ENCODE measurements around the gene SCRT2. TPM values are rescaled to one million over a fixed set of nuclear protein-coding genes. Genes with fewer than 3 reads are reported as not detected.

The SCRT2 gene
- total and polyA plus RNA-seq, 10 donors: 0.09 TPM; not detected in 9

DNA sequence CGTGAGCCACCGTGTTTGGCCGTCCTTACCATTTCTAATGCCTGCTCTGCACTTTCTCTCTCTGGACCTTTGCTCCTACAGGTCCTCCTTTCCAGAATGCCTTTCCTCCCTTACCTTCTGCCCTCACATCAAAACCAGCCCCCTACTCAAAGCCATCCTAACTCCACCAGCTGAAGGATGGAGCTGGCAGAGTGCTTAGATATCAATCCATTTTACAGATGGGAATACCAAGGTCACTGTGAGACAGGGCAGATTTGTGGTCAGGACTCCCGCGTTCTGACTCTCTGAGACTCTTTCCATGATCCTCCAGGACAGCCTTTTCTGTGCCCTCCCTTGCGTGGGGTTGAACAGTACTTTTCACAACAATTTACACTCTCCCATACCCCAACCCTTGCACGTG lies 41.7 kb upstream of the SCRT2 start:
- no peak overlapping the region for H3K27ac ChIP-seq
- no peak overlapping the region for H3K4me3 ChIP-seq
- TF ChIP-seq POLR2A (IDR thresholded peaks at IDR 0.05): no peak
- TF ChIP-seq, protein P1, sequence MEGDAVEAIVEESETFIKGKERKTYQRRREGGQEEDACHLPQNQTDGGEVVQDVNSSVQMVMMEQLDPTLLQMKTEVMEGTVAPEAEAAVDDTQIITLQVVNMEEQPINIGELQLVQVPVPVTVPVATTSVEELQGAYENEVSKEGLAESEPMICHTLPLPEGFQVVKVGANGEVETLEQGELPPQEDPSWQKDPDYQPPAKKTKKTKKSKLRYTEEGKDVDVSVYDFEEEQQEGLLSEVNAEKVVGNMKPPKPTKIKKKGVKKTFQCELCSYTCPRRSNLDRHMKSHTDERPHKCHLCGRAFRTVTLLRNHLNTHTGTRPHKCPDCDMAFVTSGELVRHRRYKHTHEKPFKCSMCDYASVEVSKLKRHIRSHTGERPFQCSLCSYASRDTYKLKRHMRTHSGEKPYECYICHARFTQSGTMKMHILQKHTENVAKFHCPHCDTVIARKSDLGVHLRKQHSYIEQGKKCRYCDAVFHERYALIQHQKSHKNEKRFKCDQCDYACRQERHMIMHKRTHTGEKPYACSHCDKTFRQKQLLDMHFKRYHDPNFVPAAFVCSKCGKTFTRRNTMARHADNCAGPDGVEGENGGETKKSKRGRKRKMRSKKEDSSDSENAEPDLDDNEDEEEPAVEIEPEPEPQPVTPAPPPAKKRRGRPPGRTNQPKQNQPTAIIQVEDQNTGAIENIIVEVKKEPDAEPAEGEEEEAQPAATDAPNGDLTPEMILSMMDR (IDR thresholded peaks at IDR 0.05 in 8 of 11, conservative IDR thresholded peaks at IDR 0.05 in 3 of 11): no peak
- no peak for TF ChIP-seq POLR2AphosphoS5 (IDR thresholded peaks at IDR 0.05)
- 80 to 92% (median 89%) methylated on average over 7 of the region's 7 CpGs for WGBS, 5 donors
- H3K27me3 ChIP-seq (replicated peaks in 1 of 7): peaks cover 0 to 63% (median 0%) of the 10 kb centered on the region in 7 donors
- no peaks in the 10 kb centered on the region for H3K36me3 ChIP-seq
- no peaks in the 10 kb centered on the region for H3K4me1 ChIP-seq
- DNase-seq: peak; percentile 9
- intact Hi-C loops (cut with DNase I; ENCODE audit: low total_unique reads): no loop called here
- H3K9me3 ChIP-seq: peaks cover 0 to 27% (median 22%) of the 10 kb centered on the region in 8 donors

DNA sequence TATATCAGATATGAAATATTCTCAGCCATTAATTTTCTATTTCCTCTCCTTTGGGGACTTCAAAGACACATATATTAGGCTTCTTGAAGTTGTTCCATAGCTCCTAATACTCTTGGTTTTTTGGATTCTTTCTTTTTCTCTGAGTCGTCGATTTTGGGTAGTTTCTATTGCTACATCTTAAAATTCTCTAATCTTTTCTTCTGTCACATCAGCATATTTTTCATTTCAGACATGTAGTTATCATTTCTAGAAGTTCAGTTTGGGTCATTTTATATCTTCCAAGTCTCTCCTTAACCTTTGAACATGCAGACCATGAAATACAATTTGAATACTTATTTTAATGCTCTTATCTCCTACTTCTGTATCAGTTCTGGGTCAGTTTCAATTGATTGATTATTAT lies 38.9 kb upstream of the SCRT2 start:
- intact Hi-C loops (cut with DNase I; ENCODE audit: low total_unique reads): no loop called here
- Histone ChIP-seq H3K4me1 (peaks cover 0 to 5% (median 0%) of the 10 kb centered on the region in 6 donors), H3K9me3 (peaks cover 0 to 28% (median 22%) of the 10 kb centered on the region in 8 donors), H3K36me3 (no peaks in the 10 kb centered on the region), H3K27me3 (replicated peaks in 1 of 7) (peaks cover 0 to 60% (median 17%) of the 10 kb centered on the region in 7 donors), H3K4me3 (no peak overlapping the region), H3K27ac (no peak overlapping the region)
- TF ChIP-seq, protein P1 (IDR thresholded peaks at IDR 0.05 in 8 of 11, conservative IDR thresholded peaks at IDR 0.05 in 3 of 11): no peak
- TF ChIP-seq POLR2AphosphoS5 (IDR thresholded peaks at IDR 0.05): no peak
- no peak for TF ChIP-seq POLR2A (IDR thresholded peaks at IDR 0.05)
- DNase-seq: no peak
- 73 to 86% (median 82%) methylated on average over 2 of the region's 2 CpGs for WGBS, 5 donors

- DNase-seq: peak; percentile 38
- Histone ChIP-seq H3K27ac (no peak overlapping the region), H3K4me3 (no peak overlapping the region), H3K4me1 (peaks cover 0 to 7% (median 0%) of the 10 kb centered on the region in 6 donors), H3K36me3 (no peaks in the 10 kb centered on the region), H3K27me3 (replicated peaks in 1 of 7) (peaks cover 0 to 64% (median 21%) of the 10 kb centered on the region in 7 donors), H3K9me3 (peaks cover 0 to 39% (median 30%) of the 10 kb centered on the region in 8 donors)
- intact Hi-C loops (cut with DNase I; ENCODE audit: low total_unique reads): no loop called here
- 41 to 68% (median 60%) methylated on average over 2 of the region's 2 CpGs for WGBS, 5 donors
- TF ChIP-seq POLR2A (IDR thresholded peaks at IDR 0.05): no peak
- no peak for TF ChIP-seq POLR2AphosphoS5 (IDR thresholded peaks at IDR 0.05)
- TF ChIP-seq, protein P1 (IDR thresholded peaks at IDR 0.05 in 8 of 11, conservative IDR thresholded peaks at IDR 0.05 in 3 of 11): no peak
Measured at GRCh38 chr20:711576-711975, 36.0 kb upstream of the SCRT2 start.

DNA sequence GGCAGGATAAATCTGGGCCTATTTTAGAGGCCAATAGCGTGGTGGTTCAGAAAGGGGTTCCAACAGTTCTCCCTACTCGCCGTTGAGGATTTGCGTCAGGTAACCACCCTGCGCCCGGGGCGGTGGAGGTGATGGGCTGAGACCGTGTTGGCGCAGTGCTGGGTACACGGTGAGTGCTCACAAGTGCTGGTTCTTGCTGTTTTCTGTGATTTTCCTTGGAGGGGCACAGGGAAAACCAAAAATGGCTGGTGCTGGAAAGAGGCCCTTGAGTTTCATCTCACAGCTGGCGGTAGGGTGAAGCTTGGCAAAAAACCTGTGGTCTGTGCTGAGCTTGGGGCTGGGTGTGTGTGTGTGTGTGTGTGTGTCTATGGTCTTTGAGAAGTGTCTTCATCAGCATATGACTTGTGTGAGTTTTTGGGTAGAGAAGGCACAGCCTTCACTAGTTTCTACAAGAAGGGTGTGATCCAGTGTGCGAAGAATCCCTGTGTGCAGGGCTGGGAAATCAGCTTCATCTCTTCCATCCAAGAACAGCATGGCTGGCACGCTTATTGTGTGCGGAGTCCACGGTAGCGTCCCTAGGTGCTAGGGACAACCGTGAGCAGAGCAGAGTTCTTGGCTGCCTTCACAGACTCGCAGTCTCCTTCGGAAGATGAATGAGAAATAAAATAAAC lies 35.3 kb upstream of the SCRT2 start:
- Histone ChIP-seq H3K36me3 (no peaks in the 10 kb centered on the region), H3K27me3 (replicated peaks in 1 of 7) (peaks cover 0 to 68% (median 21%) of the 10 kb centered on the region in 7 donors), H3K4me3 (no peak overlapping the region), H3K4me1 (peaks cover 0 to 7% (median 0%) of the 10 kb centered on the region in 6 donors), H3K9me3 (peaks cover 0 to 39% (median 30%) of the 10 kb centered on the region in 8 donors), H3K27ac (no peak overlapping the region)
- TF ChIP-seq POLR2A (IDR thresholded peaks at IDR 0.05) (no peak), POLR2AphosphoS5 (IDR thresholded peaks at IDR 0.05) (no peak)
- TF ChIP-seq, protein P1 (IDR thresholded peaks at IDR 0.05 in 8 of 11, conservative IDR thresholded peaks at IDR 0.05 in 3 of 11): no peak
- DNase-seq: peak; percentile 27
- intact Hi-C loops (cut with DNase I; ENCODE audit: low total_unique reads): no loop called here
- WGBS, 5 donors: 83 to 90% (median 85%) methylated on average over 18 to 19 of the region's 19 CpGs

All from spleen (tissue), 11 donors.